Colon (tissue), 2 donors: ENCODE measurements around the gene KIZ.

Experiments
- FAIRE-seq: peaks from 2 replicates; lab custom pipeline; 2012; peaks lifted over from hg19 to GRCh38; lab: Jason Lieb, UNC
- donor health status: control.
- donor health status: control.

The KIZ gene

GRCh38 chr20:21269772-21270171 is 143.9 kb downstream of the KIZ start:
- FAIRE-seq: no peak

DNA sequence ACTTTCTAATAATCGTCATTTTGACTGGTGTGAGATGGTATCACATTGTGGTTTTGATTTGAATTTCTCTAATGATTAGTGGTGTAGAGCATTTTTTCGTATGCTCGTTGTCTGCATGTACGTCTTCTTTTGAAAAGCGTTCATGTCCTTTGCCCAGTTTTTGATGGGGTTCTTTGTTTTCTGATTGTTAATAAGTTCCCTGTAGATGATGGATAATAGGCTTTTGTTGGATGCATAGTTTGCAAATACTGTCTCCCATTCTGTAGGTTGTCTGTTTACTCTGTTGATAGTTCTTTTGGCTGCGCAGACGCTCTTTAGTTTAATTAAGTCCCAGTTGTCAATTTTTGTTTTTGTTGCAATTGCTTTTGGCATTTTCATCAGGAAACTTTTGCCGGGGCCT is 144.9 kb downstream of the KIZ start:
- FAIRE-seq: no peak

DNA sequence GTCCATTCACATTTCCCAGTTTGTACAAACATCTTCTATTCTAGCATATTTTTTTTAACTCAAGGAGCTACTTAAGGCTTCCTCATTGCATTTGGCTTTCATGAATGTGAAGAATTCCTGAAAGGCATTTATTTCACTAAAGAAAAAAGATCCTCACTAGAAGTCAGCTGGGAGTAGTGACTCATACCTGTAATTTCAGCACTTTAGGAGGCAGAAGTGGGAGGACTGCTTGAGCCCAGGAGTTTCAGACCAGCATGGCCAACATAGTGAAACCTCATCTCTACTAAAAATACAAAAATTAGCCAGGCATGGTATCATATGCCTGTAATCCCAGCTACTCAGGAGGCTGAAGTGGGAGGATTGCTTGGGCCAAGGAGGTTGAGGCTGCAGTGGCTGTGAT is 146.4 kb downstream of the KIZ start:
- FAIRE-seq: no peak

- FAIRE-seq: no peak
Measured at GRCh38 chr20:21272679-21273078, 146.8 kb downstream of the KIZ start.

GRCh38 chr20:21273755-21274386 is 148.0 kb downstream of the KIZ start:
- no peak for FAIRE-seq

DNA sequence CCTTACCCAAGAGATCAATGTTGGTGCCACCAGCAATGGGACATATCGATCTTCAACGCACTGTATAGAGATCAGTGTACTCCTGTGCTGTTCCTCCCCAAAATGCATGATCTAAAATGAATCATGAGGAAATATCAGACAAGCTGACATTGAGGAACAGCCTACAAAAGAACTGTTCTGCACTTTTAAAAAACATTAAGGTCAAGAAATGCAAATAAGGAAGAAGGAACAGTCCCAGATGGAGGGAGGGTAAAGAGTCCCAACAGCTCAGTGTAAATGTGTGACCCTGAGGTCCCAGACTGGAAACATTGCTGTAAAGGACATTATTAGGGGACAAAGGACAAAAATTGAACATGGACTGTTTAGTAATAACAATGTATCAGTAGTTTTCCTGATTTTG is 152.9 kb downstream of the KIZ start:
- FAIRE-seq: no peak

DNA sequence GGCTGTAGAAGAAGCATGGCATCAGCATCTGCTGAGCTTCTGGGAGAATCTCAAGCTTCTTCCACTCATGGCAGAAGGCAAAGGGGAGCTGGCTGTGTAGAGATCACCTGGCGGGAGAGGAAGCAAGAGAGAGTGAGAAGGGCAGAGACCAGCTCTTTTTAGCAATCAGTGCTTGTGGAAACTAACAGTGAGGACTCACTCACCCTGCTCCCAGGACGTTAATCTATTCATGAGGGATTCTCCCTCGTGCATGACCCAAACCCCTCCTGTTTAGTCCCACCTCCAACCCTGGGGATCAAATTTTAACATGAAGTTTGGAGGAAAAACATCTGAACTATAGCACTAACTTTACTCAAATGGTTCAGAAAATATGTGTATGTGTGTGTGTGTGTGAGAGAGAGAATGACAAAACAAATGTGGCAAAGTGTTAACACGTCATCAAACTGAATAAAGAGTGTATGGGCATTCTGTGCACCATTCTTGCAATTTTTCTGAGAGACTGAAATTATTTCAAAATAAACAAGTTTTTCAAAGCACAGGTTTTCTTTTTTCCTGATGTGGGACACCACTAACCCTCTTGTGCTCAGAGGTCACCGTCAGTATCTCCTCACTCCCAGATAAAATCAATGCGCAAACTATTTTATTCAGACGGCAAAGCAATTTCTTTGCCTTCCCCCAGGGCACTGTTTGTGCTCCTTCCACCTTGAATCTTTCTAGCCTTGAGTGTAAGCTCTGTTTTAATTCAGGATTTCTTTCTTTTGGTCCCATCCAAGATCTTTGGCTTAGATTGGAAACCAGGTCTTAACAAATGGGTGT is 154.0 kb downstream of the KIZ start:
- FAIRE-seq: no peak

DNA sequence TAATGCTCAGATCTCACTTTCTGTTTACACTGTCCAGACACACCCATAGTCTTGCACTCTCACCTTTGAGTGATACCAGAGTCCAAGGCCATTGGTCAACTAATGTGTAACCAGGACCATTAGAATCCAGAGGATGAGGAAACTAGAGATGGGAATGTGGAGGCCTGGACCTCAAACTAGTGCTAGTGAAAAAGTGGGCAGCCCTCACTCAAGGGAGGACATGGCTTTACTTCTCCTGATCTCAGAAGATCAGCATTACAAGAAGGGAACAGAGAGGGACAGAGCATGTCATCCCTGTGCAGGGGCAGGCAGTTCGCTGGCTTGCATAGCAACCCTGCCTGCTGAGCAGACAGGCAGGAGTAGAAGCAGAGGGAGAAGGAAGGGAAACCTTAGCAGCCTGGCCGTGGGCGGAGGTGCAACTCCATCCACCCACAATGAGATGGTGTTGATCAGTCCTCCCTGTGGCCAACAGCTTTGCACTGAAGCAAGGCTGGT is 154.7 kb downstream of the KIZ start:
- no peak for FAIRE-seq

DNA sequence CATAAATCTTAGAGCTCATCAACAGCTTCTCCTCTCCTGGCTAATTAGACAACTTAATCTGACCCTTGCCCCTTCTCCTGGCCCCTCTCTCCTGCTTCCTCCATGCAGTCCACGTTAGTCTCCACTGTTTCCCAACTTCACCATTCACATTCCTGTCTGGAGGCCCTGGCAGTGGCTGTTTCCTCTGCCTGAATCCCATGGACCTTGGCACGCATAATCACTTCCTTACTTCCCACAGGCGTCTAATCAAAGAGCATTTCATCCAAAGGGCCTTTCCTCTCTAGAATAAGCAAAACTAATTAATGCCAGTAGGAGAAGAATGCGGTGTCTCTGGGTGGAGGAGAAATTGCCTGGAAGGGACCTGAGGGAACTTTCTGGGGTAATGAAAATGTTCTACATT is 160.9 kb downstream of the KIZ start:
- FAIRE-seq: no peak

DNA sequence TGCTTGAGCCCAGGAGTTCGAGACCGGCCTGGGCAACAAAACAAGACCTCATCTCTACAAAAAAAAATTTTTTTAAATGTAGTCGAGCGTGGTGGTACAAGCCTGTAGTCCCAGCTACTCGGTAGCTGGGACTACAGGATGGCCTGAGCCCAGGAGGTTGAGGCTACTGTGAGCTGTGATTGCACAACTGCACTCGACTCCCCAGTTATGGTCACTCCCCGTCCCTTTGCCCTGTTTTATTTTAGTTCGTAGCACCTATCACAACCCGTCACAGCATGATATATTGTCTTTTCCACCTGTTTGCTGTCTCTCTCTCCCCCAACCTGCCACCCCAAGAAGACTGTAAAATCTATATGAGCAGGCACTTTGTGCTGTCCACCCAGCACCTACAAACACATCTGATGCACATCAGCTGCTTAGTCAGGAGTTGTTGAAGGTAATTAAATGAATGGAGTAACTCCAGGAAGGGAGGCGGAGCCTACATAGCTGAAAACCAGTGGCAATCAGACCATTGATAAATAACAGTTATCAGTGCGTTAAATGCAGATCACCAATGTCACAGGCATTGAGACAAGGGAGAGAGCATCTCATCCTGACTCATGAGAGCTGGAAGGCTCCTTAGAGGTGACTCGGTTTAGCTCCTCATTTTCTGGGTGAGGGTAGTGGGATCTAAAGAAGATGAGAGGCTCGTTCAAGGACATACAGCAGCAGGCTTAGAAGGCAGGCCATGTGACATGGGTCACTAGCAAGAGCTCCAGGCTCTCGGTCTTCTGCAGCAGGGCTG is 162.9 kb downstream of the KIZ start:
- no peak for FAIRE-seq

DNA sequence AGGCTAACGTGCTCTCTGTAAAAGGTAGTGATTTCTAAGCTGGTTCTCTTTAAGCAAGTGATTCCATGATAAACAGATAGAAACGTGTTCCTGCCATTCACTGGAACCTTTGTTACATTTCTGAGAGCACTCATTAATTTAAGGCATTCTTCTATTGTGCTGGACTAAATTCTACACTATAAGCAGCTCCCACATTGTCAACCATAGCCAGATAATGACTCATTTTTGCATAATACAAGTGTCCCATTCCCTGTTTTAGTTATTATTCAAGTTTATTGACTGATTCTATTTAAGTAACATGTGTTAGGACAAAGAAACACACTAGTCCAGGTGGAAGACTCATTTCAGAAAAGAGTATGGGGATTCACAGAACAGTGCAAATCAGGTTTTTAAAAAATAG is 163.8 kb downstream of the KIZ start:
- no peak for FAIRE-seq

GRCh38 chr20:21291026-21291425 is 165.1 kb downstream of the KIZ start:
- FAIRE-seq: no peak

GRCh38 chr20:21294755-21295154 is 168.9 kb downstream of the KIZ start:
- no peak for FAIRE-seq
